ENCODE measurements around the gene TPSAB1. TPM values are rescaled to one million over a fixed set of nuclear protein-coding genes. Genes with fewer than 3 reads are reported as not detected.

The TPSAB1 gene
- total RNA-seq, 4 donors from 2014 or later, result 3.9 to 96.2 (median 14.2) TPM

- Histone ChIP-seq H3K36me3 (no peaks in the 10 kb centered on the region), H3K27ac (no peak overlapping the region), H3K27me3 (peaks cover 6 to 23% of the 10 kb centered on the region in 2 donors), H3K4me1 (no peaks in the 10 kb centered on the region), H3K9me3 (no peaks in the 10 kb centered on the region), H3K4me3 (no peak overlapping the region)
- intact Hi-C loops (cut with DNase I; ENCODE audit: low total_unique reads), result no loop called here
- TF ChIP-seq POLR2A (IDR thresholded peaks at IDR 0.05) (no peak), CTCF (IDR thresholded peaks at IDR 0.05) (no peak)
- DNase-seq, result no peak
These were observed 48.4 kb downstream of the TPSAB1 start for GRCh38 chr16:1288813-1289476.

DNA sequence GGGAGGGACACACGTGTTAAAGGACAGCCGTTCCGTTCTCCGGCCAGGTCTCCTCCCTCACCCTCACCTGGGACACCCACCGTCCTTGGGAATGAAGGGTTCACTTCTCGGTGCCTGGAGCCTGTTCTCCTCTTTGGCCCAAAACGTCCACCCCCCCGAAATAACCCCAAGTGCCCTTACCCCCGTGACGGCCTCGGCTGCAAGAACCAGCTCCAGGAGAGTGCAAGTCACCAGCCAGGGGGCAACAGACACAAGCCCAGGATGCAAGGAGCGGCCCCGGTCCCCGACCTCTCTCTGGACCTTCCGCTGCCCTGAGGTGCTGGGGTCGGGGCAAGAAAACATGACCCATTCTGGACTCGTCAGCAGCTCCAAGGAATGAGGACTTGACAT lies 49.0 kb downstream of the TPSAB1 start:
- peaks cover 6 to 23% of the 10 kb centered on the region in 2 donors for H3K27me3 ChIP-seq
- intact Hi-C loops (cut with DNase I; ENCODE audit: low total_unique reads), result no loop called here
- no peak overlapping the region for H3K27ac ChIP-seq

DNA sequence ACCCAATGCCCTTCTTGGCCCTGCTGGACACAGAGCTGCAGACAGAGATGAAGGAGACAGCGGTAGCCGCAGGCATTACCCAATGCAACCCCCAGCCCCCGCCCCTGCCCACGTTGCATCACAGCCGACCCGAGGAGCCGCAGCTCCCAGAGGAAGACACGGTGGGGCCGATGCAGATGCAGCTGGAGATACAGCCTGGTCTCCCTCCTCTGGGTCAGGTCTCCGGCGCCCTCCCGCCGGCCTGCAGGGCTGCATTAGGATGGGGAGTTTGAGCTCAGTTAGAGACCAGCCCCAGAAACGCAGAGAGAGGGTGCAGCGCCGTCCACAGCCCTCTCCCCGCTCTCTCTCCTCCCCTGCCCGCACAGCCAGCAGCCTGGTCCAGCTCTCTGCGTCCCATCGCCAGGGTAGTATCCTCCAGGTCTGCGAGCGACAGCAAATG lies 49.6 kb downstream of the TPSAB1 start:
- intact Hi-C loops (cut with DNase I; ENCODE audit: low total_unique reads), result no loop called here
- DNase-seq, result no peak
- Histone ChIP-seq H3K36me3 (no peaks in the 10 kb centered on the region), H3K4me3 (no peak overlapping the region), H3K27ac (no peak overlapping the region), H3K9me3 (no peaks in the 10 kb centered on the region), H3K4me1 (no peaks in the 10 kb centered on the region), H3K27me3 (peaks cover 6 to 23% of the 10 kb centered on the region in 2 donors)
- TF ChIP-seq POLR2A (IDR thresholded peaks at IDR 0.05) (no peak), CTCF (IDR thresholded peaks at IDR 0.05) (no peak)

More for the DNA sequence above, 49.0 kb downstream of the TPSAB1 start:
- TF ChIP-seq POLR2A (IDR thresholded peaks at IDR 0.05), result no peak
- H3K4me1 ChIP-seq, result no peaks in the 10 kb centered on the region
- H3K9me3 ChIP-seq, result no peaks in the 10 kb centered on the region
- no peaks in the 10 kb centered on the region for H3K36me3 ChIP-seq
- H3K4me3 ChIP-seq, result no peak overlapping the region
- DNase-seq, result no peak

DNA sequence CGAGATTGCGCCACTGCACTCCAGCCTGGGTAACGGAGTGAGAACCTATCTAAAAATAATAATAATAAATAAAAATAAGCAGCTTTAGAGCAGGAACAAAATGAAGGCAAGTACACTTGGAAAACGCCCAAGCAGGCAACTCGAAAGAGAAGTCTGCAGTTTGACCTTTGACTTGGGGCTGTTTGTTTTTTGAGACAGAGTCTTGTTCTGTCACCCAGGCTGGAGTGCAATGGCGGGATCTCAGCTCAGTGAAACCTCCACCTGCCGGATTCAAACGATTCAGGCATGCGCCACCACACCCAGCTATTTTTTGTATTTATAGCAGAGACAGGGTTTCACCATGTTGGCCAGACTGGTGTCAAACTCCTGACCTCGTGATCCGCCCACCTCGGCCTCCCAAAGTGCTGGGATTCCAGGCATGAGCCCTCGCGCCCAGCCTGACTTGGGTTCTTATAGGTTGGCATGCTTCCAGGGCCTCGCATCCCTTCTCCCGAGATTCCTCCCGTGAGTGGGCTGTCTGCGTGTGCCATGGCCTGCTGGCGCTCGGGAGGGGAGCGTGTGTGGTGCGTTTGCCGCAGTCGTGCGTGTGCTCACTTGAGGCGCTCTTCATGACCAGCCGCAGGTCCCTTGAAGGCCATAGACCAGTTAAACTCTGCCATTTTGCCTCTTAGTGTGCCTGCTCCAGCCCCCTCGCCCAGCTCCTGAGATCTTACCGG lies 50.5 kb downstream of the TPSAB1 start:
- Histone ChIP-seq H3K9me3 (no peaks in the 10 kb centered on the region), H3K4me3 (no peak overlapping the region), H3K4me1 (no peaks in the 10 kb centered on the region), H3K27ac (no peak overlapping the region), H3K27me3 (peaks cover 6 to 23% of the 10 kb centered on the region in 2 donors), H3K36me3 (no peaks in the 10 kb centered on the region)
- intact Hi-C loops (cut with DNase I; ENCODE audit: low total_unique reads), result no loop called here
- no peak for TF ChIP-seq CTCF (IDR thresholded peaks at IDR 0.05)
- TF ChIP-seq POLR2A (IDR thresholded peaks at IDR 0.05), result no peak
- DNase-seq, result no peak

DNA sequence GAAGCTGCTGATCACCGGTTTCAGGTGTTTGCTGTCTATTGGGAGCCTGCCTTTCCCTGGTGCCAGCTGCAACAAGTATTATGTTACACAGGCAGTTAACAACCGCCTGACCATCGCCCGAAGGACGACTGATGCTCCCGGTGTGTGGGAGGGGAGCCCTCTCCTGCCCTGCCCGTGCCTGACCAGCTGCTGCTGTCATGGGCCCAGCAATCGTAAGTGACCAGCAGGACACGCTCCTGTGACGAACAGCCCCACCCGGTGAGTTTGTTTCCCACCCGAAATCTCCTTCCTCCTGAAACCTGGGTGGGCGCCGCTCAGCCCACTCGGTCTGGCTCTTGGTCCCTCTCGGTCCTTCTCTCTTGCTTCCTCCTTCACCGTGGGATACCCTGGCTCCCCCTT lies 51.1 kb downstream of the TPSAB1 start:
- intact Hi-C loops (cut with DNase I; ENCODE audit: low total_unique reads), result no loop called here
- H3K27me3 ChIP-seq, result peaks cover 6 to 23% of the 10 kb centered on the region in 2 donors
- DNase-seq, result no peak
- H3K4me1 ChIP-seq, result no peaks in the 10 kb centered on the region
- H3K27ac ChIP-seq, result no peak overlapping the region
- H3K36me3 ChIP-seq, result no peaks in the 10 kb centered on the region
- TF ChIP-seq POLR2A (IDR thresholded peaks at IDR 0.05) (no peak), CTCF (IDR thresholded peaks at IDR 0.05) (no peak)
- no peaks in the 10 kb centered on the region for H3K9me3 ChIP-seq
- no peak overlapping the region for H3K4me3 ChIP-seq

Other genes with a start within 250 kb of the TPSAB1 start
- gene SSTR5, start 168.0 kb upstream of the TPSAB1 start, total RNA-seq, result not detected
- gene C1QTNF8, start 144.5 kb upstream of the TPSAB1 start, total RNA-seq, result not detected
- gene CACNA1H, start 87.6 kb upstream of the TPSAB1 start, total RNA-seq, result 10 to 100 TPM in 3 of 4 donors, 1 to 10 TPM in 1; 6.8 to 94.5 (median 27.6) TPM
- 1 to 10 TPM in 1 of 4 donors, not detected in 3; 1.5 TPM for gene TPSG1, start 15.4 kb upstream of the TPSAB1 start, total RNA-seq
- 100 to 1,000 TPM in 1 of 4 donors, 10 to 100 TPM in 2, 1 to 10 TPM in 1; 4.1 to 108 (median 29.0) TPM for gene TPSB2, start 10.5 kb upstream of the TPSAB1 start, total RNA-seq
- 1 to 10 TPM in 1 of 4 donors, under 1 TPM in 1, not detected in 2; 0.52 to 2.8 TPM for gene TPSD1, start 15.4 kb downstream of the TPSAB1 start, total RNA-seq
- 100 to 1,000 TPM in 1 of 4 donors, 10 to 100 TPM in 3; 25.9 to 133 (median 63.0) TPM for gene UBE2I, start 68.9 kb downstream of the TPSAB1 start, total RNA-seq
- gene BAIAP3, start 92.9 kb downstream of the TPSAB1 start, total RNA-seq, result 1 to 10 TPM in 3 of 4 donors, under 1 TPM in 1; 0.59 to 5.5 (median 3.5) TPM
- gene TSR3, start 111.2 kb downstream of the TPSAB1 start, total RNA-seq, result 100 to 1,000 TPM in 1 of 4 donors, 10 to 100 TPM in 3; 15.9 to 101 (median 30.8) TPM
- 10 to 100 TPM; 28.4 to 95.9 (median 48.6) TPM for gene GNPTG, start 111.2 kb downstream of the TPSAB1 start, total RNA-seq
- 10 to 100 TPM; 13.5 to 63.3 (median 27.6) TPM for gene UNKL, start 174.0 kb downstream of the TPSAB1 start, total RNA-seq
- 10 to 100 TPM in 3 of 4 donors, 1 to 10 TPM in 1; 8.0 to 90.2 (median 21.4) TPM for gene UQCC4, start 180.0 kb downstream of the TPSAB1 start, total RNA-seq
- gene PERCC1, start 190.4 kb downstream of the TPSAB1 start, total RNA-seq, result not detected
- 1 to 10 TPM in 1 of 4 donors, under 1 TPM in 2, not detected in 1; 0.48 to 5.3 (median 0.51) TPM for gene CCDC154, start 203.9 kb downstream of the TPSAB1 start, total RNA-seq
- gene CLCN7, start 234.3 kb downstream of the TPSAB1 start, total RNA-seq, result 100 to 1,000 TPM in 1 of 4 donors, 10 to 100 TPM in 3; 21.5 to 145 (median 57.2) TPM
- gene PTX4, start 248.2 kb downstream of the TPSAB1 start, total RNA-seq, result under 1 TPM in 2 of 4 donors, not detected in 2; 0.28 to 0.52 TPM

All from uterus (tissue), 4 donors.